Epithelial cell of esophagus (primary cell): ENCODE results near the gene ZBTB9.

Source experiments
- DNase-seq: peaks from one replicate; pipeline ENCODE4 v3.0.0; 2010; ENCODE audit warnings: low read depth
- H3K4me3 ChIP-seq: 2 replicates; pipeline ENCODE4 v1.5.1; 2011; ENCODE audit warnings: mild to moderate bottlenecking, low read length, control low read depth
- CTCF ChIP-seq: IDR thresholded peaks from 2 replicates; pipeline ENCODE4 v1.5.1; 2011; ENCODE audit warnings: low read depth, mild to moderate bottlenecking, low read length, control low read depth, inconsistent platforms; ENCODE audit not compliant: insufficient read depth; ENCODE audit errors: missing control alignments

The ZBTB9 gene

GRCh38 chr6:33490621-33491020, 36.2 kb downstream of the ZBTB9 start:
- TF ChIP-seq CTCF, result no peak
- H3K4me3 ChIP-seq, result no peak overlapping the region

GRCh38 chr6:33492093-33492492, 37.7 kb downstream of the ZBTB9 start:
- TF ChIP-seq CTCF, result no peak
- DNase-seq, result no peak

More at GRCh38 chr6:33490621-33491020, 36.2 kb downstream of the ZBTB9 start:
- DNase-seq, result no peak

GRCh38 chr6:33497157-33497556, 42.8 kb downstream of the ZBTB9 start:
- no peak for TF ChIP-seq CTCF
- no peak for DNase-seq
- H3K4me3 ChIP-seq, result no peak overlapping the region

More at GRCh38 chr6:33492093-33492492, 37.7 kb downstream of the ZBTB9 start:
- no peak overlapping the region for H3K4me3 ChIP-seq

GRCh38 chr6:33502486-33502885, 48.1 kb downstream of the ZBTB9 start:
- no peak for DNase-seq
- TF ChIP-seq CTCF, result no peak
- H3K4me3 ChIP-seq, result no peak overlapping the region

- DNase-seq, result no peak
- no peak for TF ChIP-seq CTCF
- H3K4me3 ChIP-seq, result no peak overlapping the region
These were observed 50.1 kb downstream of the ZBTB9 start for GRCh38 chr6:33504486-33504885.

- no peak for TF ChIP-seq CTCF
- DNase-seq, result no peak
- H3K4me3 ChIP-seq, result no peak overlapping the region
These were observed 51.4 kb downstream of the ZBTB9 start for GRCh38 chr6:33505548-33506370.
